ENCODE data around the gene PDCL3. TPM values are rescaled to one million over a fixed set of nuclear protein-coding genes. Genes with fewer than 3 reads are reported as not detected.

The PDCL3 gene
- total RNA-seq, 1 experiment from 2014 or later: 22.1 TPM

DNA sequence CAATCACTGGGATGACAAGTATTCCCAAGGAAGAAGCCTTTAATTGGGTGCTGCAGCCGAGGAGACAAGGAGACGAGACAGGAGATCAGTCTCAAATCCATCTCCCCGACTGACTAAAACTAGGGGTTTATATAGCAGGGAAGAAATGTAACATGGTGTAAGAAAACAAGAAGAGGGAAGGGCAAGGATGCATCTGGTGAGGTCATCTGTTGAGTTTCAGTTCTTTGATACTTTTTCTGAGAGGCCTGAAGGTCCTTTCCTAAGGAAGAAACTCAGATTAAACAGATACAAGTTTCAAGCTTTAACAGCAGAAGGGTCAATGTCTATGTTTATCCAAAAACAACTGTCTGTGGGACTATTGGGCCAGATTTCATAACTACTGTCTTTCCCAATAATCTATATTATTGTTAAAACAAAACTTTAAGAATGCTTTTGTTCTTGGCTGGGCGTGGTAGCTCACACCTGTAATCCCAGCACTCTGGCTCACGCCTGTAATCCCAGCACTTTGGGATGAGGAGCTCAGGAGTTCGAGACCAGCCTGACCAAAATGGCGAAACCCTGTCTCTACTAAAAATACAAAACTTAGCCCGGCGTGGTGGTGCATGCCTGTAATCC lies 2.5 kb upstream of the PDCL3 start:
- CTCF ChIA-PET: interaction anchor here (1.2 kb wide), 1 partner anchor 298 kb away, joined by 4 read pairs; no protein-coding TSS in a partner anchor
- H3K9me3 Mint-ChIP-seq: peaks cover 3% of the 10 kb centered on the region
- peaks cover 17% of the 10 kb centered on the region for H3K4me1 Mint-ChIP-seq
- TF ChIP-seq, protein P1, sequence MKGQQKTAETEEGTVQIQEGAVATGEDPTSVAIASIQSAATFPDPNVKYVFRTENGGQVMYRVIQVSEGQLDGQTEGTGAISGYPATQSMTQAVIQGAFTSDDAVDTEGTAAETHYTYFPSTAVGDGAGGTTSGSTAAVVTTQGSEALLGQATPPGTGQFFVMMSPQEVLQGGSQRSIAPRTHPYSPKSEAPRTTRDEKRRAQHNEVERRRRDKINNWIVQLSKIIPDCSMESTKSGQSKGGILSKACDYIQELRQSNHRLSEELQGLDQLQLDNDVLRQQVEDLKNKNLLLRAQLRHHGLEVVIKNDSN (CRISPR knock-in tag; IDR thresholded peaks at IDR 0.05): no peak
- TF ChIP-seq MXD4 (CRISPR knock-in tag; IDR thresholded peaks at IDR 0.05; ENCODE audit: borderline replicate concordance) (no peak), PRRX2 (CRISPR knock-in tag; IDR thresholded peaks at IDR 0.05) (no peak), CREM (CRISPR knock-in tag; IDR thresholded peaks at IDR 0.05) (no peak), SOX15 (CRISPR knock-in tag; IDR thresholded peaks at IDR 0.05) (no peak), ESRRA (CRISPR knock-in tag; IDR thresholded peaks at IDR 0.05; ENCODE audit: borderline replicate concordance) (no peak), NR1H2 (CRISPR knock-in tag; IDR thresholded peaks at IDR 0.05) (no peak), CBFB (CRISPR knock-in tag; IDR thresholded peaks at IDR 0.05; ENCODE audit: low read depth) (no peak), NFE2L1 (CRISPR knock-in tag; IDR thresholded peaks at IDR 0.05) (no peak)
- TF ChIP-seq, protein P2, sequence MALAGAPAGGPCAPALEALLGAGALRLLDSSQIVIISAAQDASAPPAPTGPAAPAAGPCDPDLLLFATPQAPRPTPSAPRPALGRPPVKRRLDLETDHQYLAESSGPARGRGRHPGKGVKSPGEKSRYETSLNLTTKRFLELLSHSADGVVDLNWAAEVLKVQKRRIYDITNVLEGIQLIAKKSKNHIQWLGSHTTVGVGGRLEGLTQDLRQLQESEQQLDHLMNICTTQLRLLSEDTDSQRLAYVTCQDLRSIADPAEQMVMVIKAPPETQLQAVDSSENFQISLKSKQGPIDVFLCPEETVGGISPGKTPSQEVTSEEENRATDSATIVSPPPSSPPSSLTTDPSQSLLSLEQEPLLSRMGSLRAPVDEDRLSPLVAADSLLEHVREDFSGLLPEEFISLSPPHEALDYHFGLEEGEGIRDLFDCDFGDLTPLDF (CRISPR knock-in tag; IDR thresholded peaks at IDR 0.05): no peak
- TF ChIP-seq, protein P3, sequence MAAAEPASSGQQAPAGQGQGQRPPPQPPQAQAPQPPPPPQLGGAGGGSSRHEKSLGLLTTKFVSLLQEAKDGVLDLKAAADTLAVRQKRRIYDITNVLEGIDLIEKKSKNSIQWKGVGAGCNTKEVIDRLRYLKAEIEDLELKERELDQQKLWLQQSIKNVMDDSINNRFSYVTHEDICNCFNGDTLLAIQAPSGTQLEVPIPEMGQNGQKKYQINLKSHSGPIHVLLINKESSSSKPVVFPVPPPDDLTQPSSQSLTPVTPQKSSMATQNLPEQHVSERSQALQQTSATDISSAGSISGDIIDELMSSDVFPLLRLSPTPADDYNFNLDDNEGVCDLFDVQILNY (CRISPR knock-in tag; IDR thresholded peaks at IDR 0.05): no peak
- ATAC-seq: no peak
- H3K36me3 Mint-ChIP-seq: peaks cover 3% of the 10 kb centered on the region; the same call in 1 of the 2 replicates
- no peak overlapping the region for H3K4me3 Mint-ChIP-seq
- no peak overlapping the region for H3K27ac Mint-ChIP-seq
- no peaks in the 10 kb centered on the region for H3K27me3 Mint-ChIP-seq (ENCODE audit: low read depth)
- POLR2A ChIA-PET: no interaction called here
- DNase-seq (ENCODE audit: low spot score): no peak

DNA sequence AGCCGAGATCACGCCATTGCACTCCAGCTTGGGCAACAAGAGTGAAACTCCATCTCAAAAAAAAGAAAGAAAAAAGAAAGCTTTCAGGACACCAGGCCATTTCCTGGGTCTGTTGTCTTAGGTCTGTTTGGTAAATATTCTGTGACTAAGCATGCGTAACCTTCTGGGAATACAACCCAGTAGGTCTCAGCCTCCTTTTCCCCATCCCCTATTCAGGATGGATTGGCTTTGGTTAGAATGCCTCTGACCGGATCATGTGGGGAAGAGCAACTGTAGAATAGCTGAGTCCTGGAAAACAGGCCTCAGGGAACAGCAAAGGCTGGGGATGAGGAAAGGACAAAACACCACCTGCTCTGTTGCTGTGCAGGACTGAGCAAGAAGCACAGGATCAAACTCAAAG lies 1.6 kb upstream of the PDCL3 start:
- ChIA-PET POLR2A (no interaction called here), CTCF (interaction anchor here (1.2 kb wide), 1 partner anchor 299 kb away, joined by 4 read pairs; no protein-coding TSS in a partner anchor)
- TF ChIP-seq, protein P4, sequence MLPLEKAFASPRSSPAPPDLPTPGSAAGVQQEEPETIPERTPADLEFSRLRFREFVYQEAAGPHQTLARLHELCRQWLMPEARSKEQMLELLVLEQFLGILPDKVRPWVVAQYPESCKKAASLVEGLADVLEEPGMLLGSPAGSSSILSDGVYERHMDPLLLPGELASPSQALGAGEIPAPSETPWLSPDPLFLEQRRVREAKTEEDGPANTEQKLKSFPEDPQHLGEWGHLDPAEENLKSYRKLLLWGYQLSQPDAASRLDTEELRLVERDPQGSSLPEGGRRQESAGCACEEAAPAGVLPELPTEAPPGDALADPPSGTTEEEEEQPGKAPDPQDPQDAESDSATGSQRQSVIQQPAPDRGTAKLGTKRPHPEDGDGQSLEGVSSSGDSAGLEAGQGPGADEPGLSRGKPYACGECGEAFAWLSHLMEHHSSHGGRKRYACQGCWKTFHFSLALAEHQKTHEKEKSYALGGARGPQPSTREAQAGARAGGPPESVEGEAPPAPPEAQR (CRISPR knock-in tag; IDR thresholded peaks at IDR 0.05): no peak
- TF ChIP-seq, protein P1 (CRISPR knock-in tag; IDR thresholded peaks at IDR 0.05): no peak
- TF ChIP-seq, protein P5, sequence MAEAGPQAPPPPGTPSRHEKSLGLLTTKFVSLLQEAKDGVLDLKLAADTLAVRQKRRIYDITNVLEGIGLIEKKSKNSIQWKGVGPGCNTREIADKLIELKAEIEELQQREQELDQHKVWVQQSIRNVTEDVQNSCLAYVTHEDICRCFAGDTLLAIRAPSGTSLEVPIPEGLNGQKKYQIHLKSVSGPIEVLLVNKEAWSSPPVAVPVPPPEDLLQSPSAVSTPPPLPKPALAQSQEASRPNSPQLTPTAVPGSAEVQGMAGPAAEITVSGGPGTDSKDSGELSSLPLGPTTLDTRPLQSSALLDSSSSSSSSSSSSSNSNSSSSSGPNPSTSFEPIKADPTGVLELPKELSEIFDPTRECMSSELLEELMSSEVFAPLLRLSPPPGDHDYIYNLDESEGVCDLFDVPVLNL (CRISPR knock-in tag; IDR thresholded peaks at IDR 0.05; ENCODE audit: borderline replicate concordance, low read depth): no peak
- TF ChIP-seq ZNF263 (CRISPR knock-in tag; IDR thresholded peaks at IDR 0.05; ENCODE audit: low read depth): no peak
- Mint-ChIP-seq H3K9me3 (peaks cover 3% of the 10 kb centered on the region), H3K4me1 (peaks cover 17% of the 10 kb centered on the region), H3K4me3 (peak overlapping the region; percentile 41), H3K27ac (peak overlapping the region; percentile 91), H3K36me3 (peaks cover 8% of the 10 kb centered on the region), H3K27me3 (ENCODE audit: low read depth) (no peaks in the 10 kb centered on the region)
- ATAC-seq: no peak
- DNase-seq (ENCODE audit: low spot score): no peak
